ENCODE measurements around the gene MPZL3.

Gene MPZL3

GRCh38 chr11:118264569-118265465 lies 12.7 kb upstream of the MPZL3 start:
- DNase-seq, result no peak

GRCh38 chr11:118263695-118264568 lies 11.8 kb upstream of the MPZL3 start, which contains the start of gene MPZL2:
Gene MPZL2, minus strand, starts transcription at chr11:118264297. Its CDS starts 144 bp downstream, at chr11:118264153.
- DNase-seq, result peak; percentile 17 to 37

DNA sequence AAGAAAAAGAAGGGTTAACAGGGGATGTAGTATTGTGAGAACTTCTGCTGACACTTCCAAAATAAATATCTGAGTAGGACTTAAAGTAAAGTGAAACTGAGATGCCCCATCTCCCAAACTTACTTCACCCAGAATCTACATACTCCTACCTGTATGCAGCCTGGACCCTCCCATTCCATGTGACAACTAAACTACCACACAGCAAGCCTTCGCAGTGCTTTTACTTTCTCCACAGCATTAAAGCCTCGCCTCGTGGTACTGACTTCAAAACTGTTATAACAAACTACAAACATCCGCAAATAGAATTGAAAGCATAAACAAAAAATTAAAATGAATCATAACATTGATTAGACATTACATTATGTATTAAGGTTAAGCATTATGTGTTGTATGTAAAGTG lies 10.9 kb upstream of the MPZL3 start:
- no peak for DNase-seq

GRCh38 chr11:118260353-118260752 lies 8.2 kb upstream of the MPZL3 start:
- DNase-seq, result no peak

DNA sequence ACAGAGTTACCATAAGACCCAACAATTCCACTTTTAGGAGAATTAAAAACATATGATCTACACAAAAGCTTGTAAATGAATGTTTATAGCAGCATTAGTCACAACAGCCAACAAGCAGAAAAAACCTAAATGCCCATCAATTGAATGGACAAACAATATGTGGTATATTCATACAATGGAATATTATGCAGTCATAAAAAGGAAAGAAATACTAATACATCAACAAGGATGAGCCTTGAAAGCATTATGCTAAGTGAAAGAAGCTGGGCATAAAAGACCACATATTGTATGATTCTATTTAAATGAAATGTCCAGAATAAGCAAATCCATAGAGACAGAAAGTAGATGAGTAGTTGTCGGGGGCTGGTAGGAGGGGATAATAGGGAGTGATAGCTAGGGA lies 7.0 kb upstream of the MPZL3 start:
- no peak for DNase-seq

DNA sequence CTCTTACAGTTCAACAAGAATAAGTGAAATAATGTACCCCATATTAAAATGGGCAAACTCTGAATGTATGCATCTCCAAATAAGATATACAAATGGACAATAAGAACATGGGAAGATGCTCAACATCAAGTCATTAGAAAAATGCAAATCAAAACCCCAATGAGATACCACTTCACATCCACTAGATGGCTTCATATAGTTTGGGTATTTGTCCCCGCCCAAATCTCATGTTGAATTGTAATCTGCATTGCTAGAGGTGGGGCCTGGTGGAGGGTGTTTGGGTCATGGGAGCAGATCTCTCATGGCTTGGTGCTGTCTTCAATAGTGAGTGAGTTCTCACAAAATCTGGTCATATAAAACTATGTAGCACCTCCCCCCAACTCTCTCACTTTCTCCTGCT lies 6.2 kb upstream of the MPZL3 start:
- no peak for DNase-seq

- no peak for DNase-seq
These were observed 523 bp upstream of the MPZL3 start for GRCh38 chr11:118252688-118253087.

- DNase-seq, result no peak
These were observed 5.1 kb downstream of the MPZL3 start for GRCh38 chr11:118247041-118247440.

- no peak for DNase-seq
These were observed 6.1 kb downstream of the MPZL3 start for GRCh38 chr11:118245936-118246562.

DNA sequence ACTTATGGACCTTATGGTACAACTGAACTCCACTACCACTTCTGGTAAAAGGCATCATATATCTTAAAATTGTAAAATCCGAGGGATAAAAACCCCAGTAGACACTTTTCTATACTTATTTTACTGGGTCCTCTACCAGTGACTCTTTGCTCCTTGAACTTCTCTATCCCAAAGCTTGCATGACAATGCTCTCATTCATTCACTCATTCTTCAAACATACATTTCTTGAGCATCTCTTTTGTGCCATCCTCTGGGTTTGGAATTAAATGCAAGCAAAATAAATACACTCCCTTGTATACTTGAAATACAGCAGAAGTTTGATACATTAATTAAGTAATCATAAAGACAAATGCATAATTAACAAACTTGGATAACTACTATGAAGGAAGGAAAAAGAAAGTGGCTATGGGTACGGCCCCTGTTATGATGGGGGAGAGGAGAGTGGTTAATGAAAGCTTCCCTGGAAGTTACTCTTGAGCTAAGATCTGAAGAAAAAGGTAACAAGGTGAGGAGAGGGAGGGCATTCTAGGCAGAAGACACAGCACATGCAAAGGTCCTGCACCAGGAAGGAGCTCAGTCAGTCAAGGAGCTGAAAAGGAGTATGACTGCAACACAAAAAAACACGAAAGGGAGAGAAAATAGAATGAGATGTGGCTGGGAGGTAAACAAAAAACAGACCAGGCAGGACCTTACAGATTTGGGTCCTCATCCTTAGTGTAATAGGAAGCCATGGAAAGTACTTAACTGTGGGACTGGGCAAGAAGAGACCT lies 8.0 kb downstream of the MPZL3 start:
- no peak for DNase-seq

GRCh38 chr11:118243161-118243560 lies 9.0 kb downstream of the MPZL3 start:
- DNase-seq, result no peak

DNA sequence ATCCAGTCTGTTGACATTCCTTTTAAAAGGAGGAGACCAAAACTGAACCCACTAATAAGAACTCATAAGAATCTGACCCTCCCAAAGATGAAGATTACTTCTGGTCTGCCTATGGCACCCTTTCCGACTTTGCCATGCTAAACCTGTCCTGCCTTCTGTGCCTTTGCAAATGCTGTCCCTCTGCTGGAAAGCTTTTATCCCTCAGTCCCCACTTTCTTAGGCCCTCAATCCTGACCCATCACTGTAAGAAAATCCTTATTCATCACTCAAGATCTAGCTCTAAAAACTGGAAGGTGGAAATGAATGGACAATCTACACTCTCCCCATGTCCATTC lies 10.4 kb downstream of the MPZL3 start:
- DNase-seq, result no peak

DNA sequence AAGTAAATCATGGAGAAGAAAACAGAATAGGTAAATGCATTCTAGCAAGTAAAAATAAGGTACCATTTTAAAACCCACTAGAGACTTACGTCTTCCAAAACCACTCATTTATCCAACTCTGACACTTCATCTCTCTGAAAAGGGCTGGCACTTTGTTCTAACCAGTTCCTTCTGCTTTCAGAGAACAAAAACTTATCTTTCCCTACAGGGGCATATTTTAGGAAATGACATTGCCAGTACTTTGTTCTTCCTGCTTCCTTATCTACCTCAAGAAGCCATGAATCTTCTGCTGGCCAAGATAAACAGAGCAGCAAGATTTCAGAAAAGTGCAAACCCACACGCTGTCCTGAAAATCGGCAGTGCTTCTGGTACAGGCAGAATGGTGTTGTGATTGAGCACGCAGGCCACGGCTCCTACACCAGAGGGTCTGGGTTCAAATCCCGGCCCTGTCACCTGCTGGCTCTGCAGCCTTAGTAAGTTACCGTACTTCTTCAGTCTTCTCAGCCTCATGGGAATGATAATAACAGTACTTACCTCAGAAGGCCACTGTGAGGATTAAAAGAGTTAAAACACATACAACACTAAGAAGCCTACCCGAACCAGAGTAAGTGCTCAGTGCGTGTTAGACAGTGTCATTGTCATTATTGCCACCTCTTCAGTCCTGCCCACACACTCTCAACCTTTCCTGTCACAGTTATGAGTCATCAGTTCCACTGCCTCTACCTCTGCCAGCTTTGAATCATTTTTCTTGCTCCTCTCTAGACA lies 11.0 kb downstream of the MPZL3 start:
- no peak for DNase-seq

GRCh38 chr11:118239509-118240205 lies 12.5 kb downstream of the MPZL3 start:
- no peak for DNase-seq

GRCh38 chr11:118238929-118239328 lies 13.2 kb downstream of the MPZL3 start:
- no peak for DNase-seq

DNA sequence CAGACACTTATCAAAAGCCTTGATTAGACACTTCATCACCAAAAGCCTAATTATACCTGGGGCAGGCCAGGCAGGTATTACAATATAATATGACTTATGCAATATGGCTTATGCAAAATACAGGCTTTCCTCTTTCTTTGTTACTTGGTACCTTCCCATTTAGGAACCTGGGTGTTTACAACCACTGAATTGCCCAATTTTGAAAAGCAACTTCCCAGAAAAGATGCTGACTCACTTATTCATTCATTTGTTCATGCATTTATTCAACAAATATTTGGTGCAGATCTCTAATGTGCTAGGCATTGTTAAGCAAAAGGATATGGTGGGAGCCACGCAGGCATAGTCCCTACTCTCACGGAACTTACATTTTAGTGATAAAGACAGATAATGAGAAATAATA lies 13.7 kb downstream of the MPZL3 start:
- no peak for DNase-seq

GRCh38 chr11:118236170-118236569 lies 16.0 kb downstream of the MPZL3 start:
- no peak for DNase-seq

DNA sequence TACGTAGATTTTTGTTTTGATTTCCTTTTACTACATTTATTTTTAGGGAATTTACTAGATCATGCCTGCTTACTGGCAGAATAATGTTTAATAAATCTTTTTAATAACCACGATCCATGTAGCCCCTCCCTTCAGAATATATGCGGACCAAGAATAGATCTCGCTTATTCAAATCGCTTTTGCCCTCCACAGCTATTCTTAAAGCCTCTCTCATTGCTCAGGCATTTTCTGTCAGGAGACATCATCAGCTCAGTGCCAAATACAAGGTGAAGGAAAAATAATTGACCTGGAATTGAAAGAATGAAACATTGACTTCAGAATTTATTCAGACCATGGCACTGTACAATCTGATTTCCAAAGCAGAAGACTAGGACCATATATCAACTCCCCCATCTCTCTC lies 17.3 kb downstream of the MPZL3 start:
- no peak for DNase-seq

DNA sequence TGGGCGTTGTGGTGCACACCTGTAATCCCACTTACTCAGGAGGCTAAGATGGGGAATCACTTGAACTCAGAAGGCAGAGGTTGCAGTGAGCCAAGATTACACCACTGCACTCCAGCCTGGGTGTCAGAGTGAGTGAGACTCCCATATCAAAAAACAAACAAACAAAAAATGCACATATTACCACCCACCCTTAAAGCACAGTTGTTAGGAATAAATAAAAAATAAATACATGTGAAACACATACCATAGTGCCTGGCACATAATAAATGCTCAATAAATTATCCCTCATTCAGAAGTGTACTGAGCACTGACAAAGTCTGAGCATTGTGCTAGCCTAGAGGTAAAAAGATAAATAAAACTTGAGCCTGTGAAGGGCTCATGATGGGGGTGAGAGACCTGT lies 18.3 kb downstream of the MPZL3 start:
- no peak for DNase-seq

GRCh38 chr11:118233377-118233776 lies 18.8 kb downstream of the MPZL3 start:
- DNase-seq, result no peak

DNA sequence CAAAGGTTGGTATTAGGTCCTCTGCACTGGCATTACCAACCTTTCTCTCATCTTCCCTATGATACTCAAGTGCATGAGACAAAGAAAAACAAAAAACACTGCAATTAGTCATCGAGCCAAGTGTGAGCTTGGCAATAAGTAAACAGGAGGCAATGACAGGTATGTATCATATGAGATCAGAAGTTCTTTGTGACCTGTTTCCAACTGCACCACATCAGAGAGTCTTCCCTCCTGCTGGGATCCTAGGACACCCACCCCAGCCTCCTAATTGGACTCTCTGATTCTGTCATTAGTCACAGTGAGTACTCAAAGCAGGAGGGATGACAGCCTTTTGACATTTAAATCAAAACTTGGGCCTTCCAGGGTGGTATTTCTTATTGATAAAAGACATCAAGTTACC lies 19.5 kb downstream of the MPZL3 start:
- DNase-seq, result no peak
